Measurements from ENCODE around the gene TSEN2. TPM values are rescaled to one million over a fixed set of nuclear protein-coding genes. Genes with fewer than 3 reads are reported as not detected.

The TSEN2 gene
- total and polyA plus RNA-seq, 2 of the 4 experiments (the other 2 are of a cell fraction): 9.5 to 14.2 TPM

DNA sequence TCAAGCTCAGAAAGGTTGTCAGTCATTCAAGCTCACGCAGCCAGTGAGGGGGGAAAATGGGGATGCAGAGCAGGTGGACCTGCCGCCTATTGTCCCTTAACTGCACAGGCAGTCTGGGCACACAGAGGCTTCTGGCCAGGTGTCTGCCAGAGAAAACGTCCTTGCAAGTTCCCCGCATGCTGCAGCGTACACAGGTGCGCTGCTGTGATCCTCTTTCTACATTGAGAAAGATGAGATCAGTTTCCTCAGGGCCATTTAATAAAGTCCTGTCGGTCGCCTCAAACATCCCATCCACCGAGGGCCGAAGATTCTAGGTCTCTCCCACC is 445 bp upstream of the TSEN2 start:
- 0% methylated on average over 4 of the region's 10 CpGs; no CpG with 5 or more reads in 1 of the 2 experiments for WGBS, 2 experiments (ENCODE audit: extremely low coverage in 2 of 2, insufficient read length in 1 of 2)
- dilution Hi-C loops (cut with HindIII; ENCODE audit: low sequenced_read_pairs, unreplicated experiment) (no loop called here), in situ Hi-C loops (cut with MboI; ENCODE audit: low sequenced_read_pairs) (no loop called here), intact Hi-C loops (cut with micrococcal nuclease) (loop anchor here (1.0 kb wide), 1 partner anchor 408 kb away; no protein-coding TSS in a partner anchor)
- H3K4me1 ChIP-seq (ENCODE audit: control insufficient read depth, insufficient read depth, low read length): no peaks in the 10 kb centered on the region; the same call in 1 of the 2 replicates
- H3K36me3 ChIP-seq (ENCODE audit: control insufficient read depth, insufficient read depth, low read length): no peaks in the 10 kb centered on the region
- ATAC-seq (ENCODE audit: low read depth): no peak
- H3K4ac ChIP-seq (ENCODE audit: low read depth, low read length): peak overlapping the region; percentile 9
- TF ChIP-seq, protein P1, sequence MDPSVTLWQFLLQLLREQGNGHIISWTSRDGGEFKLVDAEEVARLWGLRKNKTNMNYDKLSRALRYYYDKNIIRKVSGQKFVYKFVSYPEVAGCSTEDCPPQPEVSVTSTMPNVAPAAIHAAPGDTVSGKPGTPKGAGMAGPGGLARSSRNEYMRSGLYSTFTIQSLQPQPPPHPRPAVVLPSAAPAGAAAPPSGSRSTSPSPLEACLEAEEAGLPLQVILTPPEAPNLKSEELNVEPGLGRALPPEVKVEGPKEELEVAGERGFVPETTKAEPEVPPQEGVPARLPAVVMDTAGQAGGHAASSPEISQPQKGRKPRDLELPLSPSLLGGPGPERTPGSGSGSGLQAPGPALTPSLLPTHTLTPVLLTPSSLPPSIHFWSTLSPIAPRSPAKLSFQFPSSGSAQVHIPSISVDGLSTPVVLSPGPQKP (IDR thresholded peaks at IDR 0.05; ENCODE audit: borderline replicate concordance, low read depth, low read length): no peak
- no peak for TF ChIP-seq MXI1 (IDR thresholded peaks at IDR 0.05; ENCODE audit: borderline replicate concordance, low read depth, low read length)
- no peak for TF ChIP-seq BHLHE40 (IDR thresholded peaks at IDR 0.05; ENCODE audit: low read depth, low read length)
- no peak for TF ChIP-seq MAFK (IDR thresholded peaks at IDR 0.05; ENCODE audit: low read depth, low read length)
- TF ChIP-seq, protein P2, sequence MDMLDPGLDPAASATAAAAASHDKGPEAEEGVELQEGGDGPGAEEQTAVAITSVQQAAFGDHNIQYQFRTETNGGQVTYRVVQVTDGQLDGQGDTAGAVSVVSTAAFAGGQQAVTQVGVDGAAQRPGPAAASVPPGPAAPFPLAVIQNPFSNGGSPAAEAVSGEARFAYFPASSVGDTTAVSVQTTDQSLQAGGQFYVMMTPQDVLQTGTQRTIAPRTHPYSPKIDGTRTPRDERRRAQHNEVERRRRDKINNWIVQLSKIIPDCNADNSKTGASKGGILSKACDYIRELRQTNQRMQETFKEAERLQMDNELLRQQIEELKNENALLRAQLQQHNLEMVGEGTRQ (IDR thresholded peaks at IDR 0.05; ENCODE audit: low read depth, low read length): no peak; the same call in 1 of the 2 replicates
- H3K18ac ChIP-seq (ENCODE audit: low read depth, low read length): no peak overlapping the region
- peak overlapping the region; percentile 64 for H3K56ac ChIP-seq (ENCODE audit: extremely low read depth, insufficient read depth, low read length)
- POLR2A ChIA-PET (ENCODE audit: unreplicated experiment): interaction anchor here (0.8 kb wide), 1 partner anchor 61 kb away, joined by 3 read pairs; no protein-coding TSS in a partner anchor
- no peak overlapping the region for H2BK15ac ChIP-seq (ENCODE audit: low read depth, low read length)
- peak overlapping the region; percentile 1; the same call in 1 of the 2 replicates for H2BK120ac ChIP-seq (ENCODE audit: low read depth, low read length)
- H4K5ac ChIP-seq (ENCODE audit: low read depth, low read length): peak overlapping the region; percentile 67; the same call in 1 of the 2 replicates
- no peaks in the 10 kb centered on the region for H3K9me1 ChIP-seq (ENCODE audit: insufficient read depth, low read length)
- peak overlapping the region; percentile 2 for H2AK9ac ChIP-seq (replicated peaks; ENCODE audit: low read depth, low read length, poor library complexity)
- peak overlapping the region; percentile 16 to 50; a peak in 2 of 4 replicates for H4K8ac ChIP-seq (ENCODE audit: low read depth in 2 of 2, low read length in 2 of 2)
- H3K9ac ChIP-seq (ENCODE audit: low read depth, low read length): peak overlapping the region; percentile 66
- H3K27ac ChIP-seq (ENCODE audit: insufficient read depth, low read length): no peak overlapping the region
- BruUV-seq (replicated peaks): no TSS peak
- DNase-seq: no peak
- no peak overlapping the region for H2AK5ac ChIP-seq (ENCODE audit: low read depth, low read length)
- H2BK20ac ChIP-seq (ENCODE audit: low read depth, low read length): no peak overlapping the region
- H3K14ac ChIP-seq (replicated peaks; ENCODE audit: low read depth, low read length): peak overlapping the region; percentile 11; the same call in 1 of the 2 replicates
- H4K91ac ChIP-seq (ENCODE audit: insufficient read depth, low read depth, low read length): peak overlapping the region; percentile 2; the same call in 1 of the 2 replicates
- CTCF ChIA-PET: interaction anchor here (1.1 to 1.4 kb wide), 4 partner anchors 39 to 349 kb away, joined by 3 read pairs; no protein-coding TSS in a partner anchor
- peak overlapping the region; percentile 95 for H2AFZ ChIP-seq (replicated peaks; ENCODE audit: low read length, poor library complexity)
- no peaks in the 10 kb centered on the region for H4K20me1 ChIP-seq (ENCODE audit: insufficient read depth, low read length)
- peak overlapping the region; percentile 89 for H3K4me2 ChIP-seq (ENCODE audit: low read depth, low read length)
- peak overlapping the region; percentile 49 for H3K4me3 ChIP-seq (ENCODE audit: insufficient read depth, low read depth, low read length)
- no peaks in the 10 kb centered on the region for H3K27me3 ChIP-seq (ENCODE audit: control insufficient read depth, insufficient read depth, low read length)
- peaks cover 8 to 18% of the 10 kb centered on the region in 2 experiments; a peak in 3 of 4 replicates for H3K79me1 ChIP-seq (ENCODE audit: low read depth in 1 of 2, low read length in 2 of 2)
- H3K23ac ChIP-seq (ENCODE audit: low read depth, low read length): peak overlapping the region; percentile 13; the same call in 1 of the 2 replicates
- H2BK5ac ChIP-seq (ENCODE audit: low read depth, low read length, poor library complexity, severe bottlenecking): no peak overlapping the region
- no peaks in the 10 kb centered on the region for H3K9me3 ChIP-seq (ENCODE audit: control insufficient read depth, insufficient read depth, low read length)

Data from IMR-90 (cell line).